Hepatocyte (in vitro differentiated cells): Measurements from ENCODE around the gene VEGFB. TPM values are rescaled to one million over a fixed set of nuclear protein-coding genes. Genes with fewer than 3 reads are reported as not detected.

ENCODE experiments used
- DNase-seq: peaks from one replicate; pipeline ENCODE4 v3.0.0-alpha.2; 2016; ENCODE audit warnings: low spot score
- H2AFZ ChIP-seq: fragments of 200-600 bp; sonication (generic); 2 replicates; pipeline ENCODE4 v1.6.0; 2016; ENCODE audit warnings: antibody characterized with exemption, mild to moderate bottlenecking
- H3K27ac ChIP-seq: fragments of 200-600 bp; sonication (generic); 2 replicates; pipeline ENCODE4 v1.5.1; 2016; ENCODE audit warnings: mild to moderate bottlenecking
- H3K27me3 ChIP-seq: fragments of 200-600 bp; sonication (generic); 2 replicates; pipeline ENCODE4 v1.6.1; 2016
- H3K36me3 ChIP-seq: fragments of 200-600 bp; sonication (generic); replicated peaks from 2 replicates; pipeline ENCODE4 v1.5.1; 2016; ENCODE audit warnings: low read depth; ENCODE audit not compliant: insufficient read depth
- H3K4me1 ChIP-seq: fragments of 200-600 bp; sonication (generic); 2 replicates; pipeline ENCODE4 v1.5.1; 2016; ENCODE audit warnings: mild to moderate bottlenecking, moderate library complexity; ENCODE audit not compliant: insufficient read depth
- H3K4me2 ChIP-seq: fragments of 200-600 bp; sonication (generic); 2 replicates; pipeline ENCODE4 v1.6.0; 2016
- H3K4me3 ChIP-seq: fragments of 200-600 bp; sonication (generic); 2 replicates; pipeline ENCODE4 v1.5.1; 2016; ENCODE audit warnings: mild to moderate bottlenecking
- H3K79me2 ChIP-seq: fragments of 200-600 bp; sonication (generic); 2 replicates; pipeline ENCODE4 v1.6.0; 2017; ENCODE audit warnings: mild to moderate bottlenecking
- H3K9me2 ChIP-seq: fragments of 200-600 bp; sonication (generic); replicated peaks from 2 replicates; pipeline ENCODE4 v1.6.0; 2017; ENCODE audit warnings: mild to moderate bottlenecking; ENCODE audit not compliant: insufficient read depth
- H3K9me3 ChIP-seq: fragments of 200-600 bp; sonication (generic); 2 replicates; pipeline ENCODE4 v1.5.1; 2016; ENCODE audit warnings: low read depth, mild to moderate bottlenecking
- H4K20me1 ChIP-seq: fragments of 200-600 bp; sonication (generic); 2 replicates; pipeline ENCODE4 v1.6.0; 2016; ENCODE audit warnings: mild to moderate bottlenecking; ENCODE audit not compliant: insufficient read depth, poor library complexity, severe bottlenecking
- EZH2 ChIP-seq: fragments of 200-600 bp; sonication (generic); IDR thresholded peaks from 2 replicates; pipeline ENCODE4 v1.6.1; 2016; ENCODE audit warnings: antibody characterized with exemption, mild to moderate bottlenecking, borderline replicate concordance
- EZH2phosphoT487 ChIP-seq: fragments of 200-600 bp; sonication (generic); IDR thresholded peaks from one replicate; pipeline ENCODE4 v1.6.1; 2018; ENCODE audit warnings: antibody characterized with exemption, mild to moderate bottlenecking, low read depth, moderate library complexity; ENCODE audit not compliant: unreplicated experiment, severe bottlenecking
- whole genome bisulfite sequencing: methylation state at CpG from one replicate; pipeline ENCODE4 v1.1.6; 2016; ENCODE audit warnings: low lambda C conversion rate; ENCODE audit errors: missing lambda C conversion rate; 5-methylcytosine and 5-hydroxymethylcytosine counted together
- polyA plus RNA-seq: library from polyadenylated mRNA; unstranded; fragments of >200 nt; fragmentation: Nextera tagmentation; extraction: Ambion mirVana; gene quantifications from 2 replicates; pipeline ENCODE4 v1.2.1, GENCODE V29; 2016
- total RNA-seq: library from RNA; depleted of rRNA; stranded (reverse); fragments of >200 nt; gene quantifications from 2 replicates; pipeline ENCODE4 v1.2.3, GENCODE V29; 2014
- TF ChIP-seq, protein P1 (sequence below): fragments of 200-600 bp; sonication (generic); IDR thresholded peaks from 2 replicates; pipeline ENCODE4 v1.5.1; 2016; ENCODE audit warnings: antibody characterized with exemption, mild to moderate bottlenecking; ENCODE audit not compliant: poor library complexity

VEGFB gene
- total and polyA plus RNA-seq, 2 experiments from 2014 or later, result 29.1 to 116 TPM

- Histone ChIP-seq H3K9me3 (no peaks in the 10 kb centered on the region), H3K4me3 (no peak overlapping the region), H3K27me3 (no peaks in the 10 kb centered on the region), H3K36me3 (no peaks in the 10 kb centered on the region), H3K4me2 (no peak overlapping the region), H3K79me2 (peaks cover 16% of the 10 kb centered on the region), H3K27ac (no peak overlapping the region), H2AFZ (no peak overlapping the region), H3K4me1 (peaks cover 14% of the 10 kb centered on the region), H4K20me1 (peaks cover 5% of the 10 kb centered on the region), H3K9me2 (no peaks in the 10 kb centered on the region)
- no peak for DNase-seq
- no peak for TF ChIP-seq EZH2phosphoT487
- no peak for TF ChIP-seq EZH2
- TF ChIP-seq, protein P1, sequence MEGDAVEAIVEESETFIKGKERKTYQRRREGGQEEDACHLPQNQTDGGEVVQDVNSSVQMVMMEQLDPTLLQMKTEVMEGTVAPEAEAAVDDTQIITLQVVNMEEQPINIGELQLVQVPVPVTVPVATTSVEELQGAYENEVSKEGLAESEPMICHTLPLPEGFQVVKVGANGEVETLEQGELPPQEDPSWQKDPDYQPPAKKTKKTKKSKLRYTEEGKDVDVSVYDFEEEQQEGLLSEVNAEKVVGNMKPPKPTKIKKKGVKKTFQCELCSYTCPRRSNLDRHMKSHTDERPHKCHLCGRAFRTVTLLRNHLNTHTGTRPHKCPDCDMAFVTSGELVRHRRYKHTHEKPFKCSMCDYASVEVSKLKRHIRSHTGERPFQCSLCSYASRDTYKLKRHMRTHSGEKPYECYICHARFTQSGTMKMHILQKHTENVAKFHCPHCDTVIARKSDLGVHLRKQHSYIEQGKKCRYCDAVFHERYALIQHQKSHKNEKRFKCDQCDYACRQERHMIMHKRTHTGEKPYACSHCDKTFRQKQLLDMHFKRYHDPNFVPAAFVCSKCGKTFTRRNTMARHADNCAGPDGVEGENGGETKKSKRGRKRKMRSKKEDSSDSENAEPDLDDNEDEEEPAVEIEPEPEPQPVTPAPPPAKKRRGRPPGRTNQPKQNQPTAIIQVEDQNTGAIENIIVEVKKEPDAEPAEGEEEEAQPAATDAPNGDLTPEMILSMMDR, result no peak
- WGBS, result 95% methylated on average over 6 of the region's 7 CpGs
These were observed 19.9 kb downstream of the VEGFB start for GRCh38 chr11:64254326-64254725.

DNA sequence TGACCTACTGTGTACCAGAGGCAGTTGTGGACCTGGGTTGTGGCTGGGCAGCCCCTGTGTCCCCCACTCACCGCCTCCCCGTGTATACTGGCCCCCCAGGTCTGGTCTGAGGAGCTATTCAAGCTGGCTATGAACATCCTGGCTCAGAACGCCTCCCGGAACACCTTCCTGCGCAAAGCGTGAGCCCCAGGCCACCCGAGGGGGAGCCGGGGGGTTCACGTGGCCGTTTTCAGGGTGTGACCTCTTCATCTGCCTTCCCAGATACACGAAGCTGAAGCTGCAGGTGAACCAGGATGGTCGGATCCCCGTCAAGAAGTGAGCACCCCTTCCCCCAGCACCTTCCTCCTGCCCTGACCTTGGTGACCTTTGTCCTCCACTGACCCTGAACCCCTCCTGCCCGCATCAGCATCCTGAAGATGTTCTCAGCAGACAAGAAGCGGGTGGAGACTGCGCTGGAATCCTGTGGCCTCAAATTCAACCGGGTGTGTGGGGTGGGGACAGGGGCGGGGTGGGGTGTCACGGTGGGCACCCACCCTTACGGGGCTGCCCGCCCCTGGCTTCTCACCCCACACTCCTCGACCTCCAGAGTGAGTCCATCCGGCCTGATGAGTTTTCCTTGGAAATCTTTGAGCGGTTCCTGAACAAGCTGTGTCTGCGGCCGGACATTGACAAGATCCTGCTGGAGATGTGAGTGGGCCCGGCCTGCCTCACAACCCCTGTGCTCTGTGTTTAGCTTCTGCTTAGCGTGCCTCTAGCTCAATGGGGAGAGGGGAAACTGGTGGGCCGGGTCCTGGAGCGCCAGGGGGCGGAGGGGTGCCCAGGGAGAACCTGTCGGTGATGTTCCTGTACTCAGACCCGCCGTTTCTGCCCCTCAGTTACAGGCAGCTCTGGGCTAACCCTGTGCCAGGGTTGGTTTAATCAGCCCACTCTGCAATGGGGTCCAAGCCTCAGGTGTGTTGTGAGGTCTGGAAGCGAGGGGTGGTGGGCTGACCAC is 21.0 kb downstream of the VEGFB start:
- Histone ChIP-seq H3K27me3 (no peaks in the 10 kb centered on the region), H3K4me3 (no peak overlapping the region), H3K36me3 (no peaks in the 10 kb centered on the region), H3K27ac (no peak overlapping the region), H3K4me2 (no peak overlapping the region), H3K4me1 (peaks cover 10% of the 10 kb centered on the region), H3K9me2 (no peaks in the 10 kb centered on the region), H3K9me3 (no peaks in the 10 kb centered on the region), H4K20me1 (peaks cover 5% of the 10 kb centered on the region), H3K79me2 (peaks cover 16% of the 10 kb centered on the region), H2AFZ (no peak overlapping the region)
- TF ChIP-seq EZH2 (no peak), EZH2phosphoT487 (no peak)
- TF ChIP-seq, protein P1, result no peak
- WGBS, result 95% methylated on average over 29 of the region's 35 CpGs
- no peak for DNase-seq

GRCh38 chr11:64256300-64256699 is 21.9 kb downstream of the VEGFB start:
- no peak overlapping the region for H3K27ac ChIP-seq
- H4K20me1 ChIP-seq, result peaks cover 5% of the 10 kb centered on the region
- no peak overlapping the region for H3K4me2 ChIP-seq
- H3K27me3 ChIP-seq, result no peaks in the 10 kb centered on the region
- TF ChIP-seq EZH2, result no peak
- no peak for TF ChIP-seq EZH2phosphoT487
- TF ChIP-seq, protein P1, result no peak
- no peaks in the 10 kb centered on the region for H3K9me2 ChIP-seq
- 96% methylated on average over 15 of the region's 15 CpGs for WGBS
- H3K4me1 ChIP-seq, result peaks cover 5% of the 10 kb centered on the region
- no peaks in the 10 kb centered on the region for H3K9me3 ChIP-seq
- no peak overlapping the region for H3K4me3 ChIP-seq
- no peak overlapping the region for H2AFZ ChIP-seq
- DNase-seq, result no peak
- H3K36me3 ChIP-seq, result no peaks in the 10 kb centered on the region
- peaks cover 16% of the 10 kb centered on the region for H3K79me2 ChIP-seq
